H1 (cell line): ENCODE measurements around the gene CBX2. TPM values are rescaled to one million over a fixed set of nuclear protein-coding genes. Genes with fewer than 3 reads are reported as not detected.

ENCODE experiments used
- BRCA1 ChIP-seq: IDR thresholded peaks from 2 replicates; pipeline ENCODE4 v1.6.1; 2012; ENCODE audit warnings: low read depth, low read length, improper control_type of control experiment
- CBX8 ChIP-seq: fragments of 300-800, 300-1000 bp; sonication (generic); IDR thresholded peaks from 2 replicates; pipeline ENCODE4 v1.7.1; 2016; ENCODE audit warnings: low read depth, low read length, borderline replicate concordance
- E2F6 ChIP-seq: IDR thresholded peaks from 2 replicates; pipeline ENCODE4 v1.6.1; 2012; ENCODE audit warnings: inconsistent platforms
- JUN ChIP-seq: IDR thresholded peaks from 2 replicates; pipeline ENCODE4 v1.6.1; 2011; ENCODE audit warnings: low read depth, mild to moderate bottlenecking, improper control_type of control experiment, low read length
- NANOG ChIP-seq: IDR thresholded peaks from 2 replicates; pipeline ENCODE4 v1.6.1; 2011; ENCODE audit warnings: low read length, low read depth, mild to moderate bottlenecking, inconsistent platforms; ENCODE audit not compliant: insufficient read depth, poor library complexity, severe bottlenecking
- RAD21 ChIP-seq, 2 experiments: IDR thresholded peaks in 1 of 2; conservative IDR thresholded peaks in 1 of 2; 2 replicates each; pipeline ENCODE4 v1.6.1; 2011; ENCODE audit warnings: low read depth in 2 of 2, low read length in 2 of 2, improper control_type of control experiment in 1 of 2, inconsistent platforms in 1 of 2, mild to moderate bottlenecking in 1 of 2, moderate library complexity in 1 of 2
- RNF2 ChIP-seq: fragments of 200-900, 300-1000 bp; sonication (generic); IDR thresholded peaks from 2 replicates; pipeline ENCODE4 v1.7.1; 2016; ENCODE audit warnings: borderline replicate concordance, low read depth, mild to moderate bottlenecking, antibody characterized with exemption, low read length; ENCODE audit not compliant: poor library complexity, severe bottlenecking; ENCODE audit errors: missing control alignments
- RXRA ChIP-seq: IDR thresholded peaks from 2 replicates; pipeline ENCODE4 v1.6.1; 2011; ENCODE audit warnings: low read depth, mild to moderate bottlenecking, low read length, moderate library complexity; ENCODE audit not compliant: insufficient read depth
- TAF1 ChIP-seq: IDR thresholded peaks from 2 replicates; pipeline ENCODE4 v1.6.1; 2011; ENCODE audit warnings: mild to moderate bottlenecking, low read depth, low read length
- TAF7 ChIP-seq: optimal IDR thresholded peaks from 2 replicates; pipeline ENCODE3; 2011; ENCODE audit warnings: low read depth, mild to moderate bottlenecking, inconsistent platforms, low read length, moderate library complexity, borderline replicate concordance
- TBP ChIP-seq: IDR thresholded peaks from 2 replicates; pipeline ENCODE4 v1.6.1; 2011; ENCODE audit warnings: low read depth, low read length, improper control_type of control experiment
- polyA plus RNA-seq, 7 experiments: library from polyadenylated mRNA; depleted of rRNA in 3 of 7; stranded (reverse) in 5 of 7; unstranded in 2 of 7; fragments of >200 nt in 5 of 7; fragments of 200-250 nt in 2 of 7; gene quantifications; 1 replicate in 5 of 7; 2 replicates in 1 of 7; 4 replicates in 1 of 7; pipeline versions ENCODE4 v1.2.1 to v1.2.3, GENCODE V29; 2011 to 2013; ENCODE audit warnings: missing spikeins in 2 of 7, mixed read lengths in 2 of 7
- total RNA-seq: library from RNA; stranded (reverse); fragmentation: NEBNext Ultra II Directional; extraction: Animal tissue kit (Norgen Biotek cat#: 25700); gene quantifications from 2 replicates; pipeline ENCODE4 v1.2.1, GENCODE V29; 2021

Gene CBX2
- total and polyA plus RNA-seq, 2 of the 8 experiments (the other 6 are each of a cell fraction or from before 2014, with no cell fraction given) = 64.3 to 83.9 TPM

- TF ChIP-seq E2F6 (no peak), BRCA1 (no peak), JUN (no peak), TBP (no peak), RNF2 (no peak), RAD21 (IDR thresholded peaks at IDR 0.05 in 1 of 2, conservative IDR thresholded peaks at IDR 0.05 in 1 of 2; ENCODE audit: low read depth in 2 of 2, low read length in 2 of 2) (no peak), RXRA (no peak), TAF7 (no peak), TAF1 (no peak), NANOG (no peak), CBX8 (no peak)
Measured at GRCh38 chr17:79785900-79786810, 8.2 kb downstream of the CBX2 start (continued).
